Amygdala (tissue), 56 donors: ENCODE measurements around the gene TMEM11.

Experiments used
- DNase-seq, 56 donors: peaks; one replicate each; lab custom pipeline; 2025; lab: John Stamatoyannopoulos, UW

TMEM11 gene

GRCh38 chr17:21164216-21164615 is 49.7 kb downstream of the TMEM11 start:
- DNase-seq, result no peak

DNA sequence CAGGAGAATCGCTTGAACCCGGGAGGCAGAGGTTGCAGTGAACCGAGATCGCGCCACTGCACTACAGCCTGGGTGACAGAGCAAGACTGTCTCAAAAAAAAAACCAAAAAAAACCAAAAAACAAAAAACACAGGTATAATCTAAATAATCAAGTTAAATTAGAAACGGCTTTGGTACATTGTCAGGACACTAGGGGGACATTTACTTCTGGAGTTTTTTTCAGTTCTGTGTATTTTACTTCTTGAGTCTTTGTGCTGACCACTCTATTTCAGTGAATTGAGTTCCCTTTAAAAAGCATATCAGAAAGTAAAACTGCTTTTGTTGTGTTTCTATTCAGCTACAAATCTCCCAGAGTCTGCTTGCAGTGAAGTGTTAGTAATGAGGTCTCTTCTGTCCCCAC is 50.9 kb downstream of the TMEM11 start:
- no peak for DNase-seq

DNA sequence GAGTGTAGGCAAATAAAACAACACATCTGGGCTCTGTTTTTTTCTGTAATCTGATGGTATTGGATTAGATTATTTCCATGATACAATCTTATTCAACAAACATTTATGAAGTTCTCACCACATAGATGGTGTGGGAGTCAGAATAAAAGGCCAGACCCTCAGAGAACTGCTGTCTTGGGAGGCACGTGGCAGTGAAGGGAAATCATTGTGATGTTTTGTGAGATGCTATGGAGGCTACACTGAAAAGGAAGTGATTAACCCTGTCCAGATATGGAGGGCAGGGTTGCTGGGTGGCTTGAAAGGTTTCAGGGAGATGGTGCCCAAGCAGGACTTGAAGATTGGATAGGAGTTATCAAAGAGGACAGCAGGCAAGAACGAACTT is 51.6 kb downstream of the TMEM11 start:
- no peak for DNase-seq

DNA sequence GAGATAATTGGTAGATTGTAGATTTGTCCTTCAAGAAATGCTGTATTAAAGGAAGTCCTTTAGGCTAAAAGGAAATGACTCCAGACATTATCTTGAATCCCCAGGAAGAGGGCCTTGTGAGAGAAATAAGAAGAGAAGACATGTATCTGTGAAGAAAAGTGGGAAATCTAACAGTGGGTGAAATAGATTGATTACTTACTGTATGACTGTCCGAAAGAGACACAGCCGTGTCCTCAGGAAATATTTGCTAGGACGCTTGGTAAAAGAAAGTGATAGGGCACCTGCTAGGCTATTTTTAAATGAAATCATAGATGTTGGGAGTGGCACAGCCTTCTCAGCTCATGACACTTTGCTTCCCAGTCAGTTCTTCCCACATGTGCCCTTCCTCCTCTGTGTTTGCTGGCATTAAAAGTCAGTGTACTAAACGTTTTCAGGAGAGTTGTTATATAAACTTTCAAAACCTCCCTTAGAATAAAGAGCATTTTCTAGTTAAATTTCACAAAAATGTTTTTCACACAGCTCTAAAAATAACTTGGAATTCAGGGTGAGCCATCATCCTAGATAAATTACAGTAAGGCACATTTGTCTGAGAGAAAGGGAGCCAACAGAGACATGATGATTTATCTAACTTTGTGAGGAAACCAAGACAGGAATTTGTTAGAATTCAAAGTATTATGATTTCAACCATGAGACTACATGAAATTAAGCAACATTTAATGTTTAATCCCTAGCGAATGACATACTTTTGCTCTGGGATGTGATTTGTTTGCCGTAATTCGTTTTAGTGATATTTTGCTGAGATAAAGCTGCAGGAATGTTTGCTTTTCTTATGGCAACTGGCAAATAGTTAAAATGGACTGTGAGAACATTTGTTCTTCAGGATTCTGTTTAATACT is 52.2 kb downstream of the TMEM11 start:
- peak in 1 of 56 donors; percentile 10 for DNase-seq

DNA sequence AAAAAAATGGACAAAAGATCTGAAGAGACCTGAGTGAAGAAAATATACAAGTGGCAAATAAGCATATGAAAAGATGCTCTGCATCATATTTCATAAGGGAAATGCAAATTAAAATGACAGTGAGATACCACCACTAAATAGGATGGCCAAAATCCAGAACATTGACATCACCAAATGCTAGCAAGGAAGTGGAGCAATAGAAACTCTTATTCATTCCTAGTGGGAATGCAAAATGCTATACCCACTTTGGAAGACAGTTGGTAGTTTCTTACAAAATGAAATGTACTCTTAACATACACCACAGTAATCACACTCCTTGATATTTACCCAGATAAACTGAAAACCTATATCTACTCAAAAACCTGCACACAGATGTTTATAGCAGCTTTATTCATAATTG is 53.6 kb downstream of the TMEM11 start:
- no peak for DNase-seq

DNA sequence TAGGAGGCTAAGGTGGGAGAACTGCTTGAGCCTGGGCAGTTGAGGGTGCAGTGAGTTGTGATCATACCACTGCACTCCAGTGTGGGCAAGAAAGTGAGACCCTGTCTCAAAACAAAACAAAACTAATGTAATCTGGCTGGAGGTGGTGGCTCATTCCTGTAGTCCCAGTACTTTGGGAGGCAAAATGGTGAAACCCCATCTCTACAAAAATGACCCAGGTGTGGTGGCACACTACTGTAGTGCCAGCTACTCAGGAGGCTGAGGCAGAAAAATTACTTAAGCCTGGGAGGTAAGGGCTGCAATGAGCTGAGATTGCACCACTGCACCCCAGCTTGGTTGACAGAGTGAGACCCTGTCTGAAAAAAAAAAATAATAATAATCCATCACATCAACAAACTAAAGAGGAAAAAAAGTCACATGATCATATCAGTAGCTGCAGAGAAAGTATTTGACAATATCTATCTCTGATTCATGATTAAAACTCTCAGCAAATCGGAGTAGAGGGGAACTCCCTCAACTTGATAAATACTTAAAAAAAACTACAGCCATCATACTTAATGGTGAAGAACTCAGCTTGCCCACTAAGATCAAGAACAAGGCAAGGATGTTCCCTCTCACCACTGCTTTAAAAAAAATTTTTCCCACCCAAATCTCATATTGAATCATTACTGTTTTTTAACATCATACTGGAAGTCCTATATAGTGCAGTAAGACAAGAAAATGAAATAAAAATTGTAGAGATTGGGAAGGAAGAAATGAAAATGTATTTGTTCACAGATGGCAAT is 56.2 kb downstream of the TMEM11 start:
- no peak for DNase-seq

DNA sequence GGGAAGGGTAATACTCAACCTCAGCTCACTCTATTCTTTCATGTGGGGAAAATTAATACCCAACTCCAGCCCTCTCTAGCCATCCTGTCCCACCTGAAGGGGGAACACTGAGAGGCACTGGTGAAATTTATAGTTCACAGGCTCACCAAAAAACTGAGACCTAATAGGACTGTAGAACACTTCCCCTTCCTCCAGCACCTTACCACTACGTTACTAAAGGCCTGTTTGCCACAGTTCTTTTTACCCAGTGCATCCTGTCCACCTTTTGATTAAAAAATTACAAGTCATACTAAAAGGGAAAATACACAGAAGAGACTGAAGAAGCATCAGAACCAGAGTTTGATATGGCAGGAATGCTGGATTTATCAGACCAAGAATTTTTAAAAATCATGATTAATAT is 61.2 kb downstream of the TMEM11 start:
- no peak for DNase-seq

DNA sequence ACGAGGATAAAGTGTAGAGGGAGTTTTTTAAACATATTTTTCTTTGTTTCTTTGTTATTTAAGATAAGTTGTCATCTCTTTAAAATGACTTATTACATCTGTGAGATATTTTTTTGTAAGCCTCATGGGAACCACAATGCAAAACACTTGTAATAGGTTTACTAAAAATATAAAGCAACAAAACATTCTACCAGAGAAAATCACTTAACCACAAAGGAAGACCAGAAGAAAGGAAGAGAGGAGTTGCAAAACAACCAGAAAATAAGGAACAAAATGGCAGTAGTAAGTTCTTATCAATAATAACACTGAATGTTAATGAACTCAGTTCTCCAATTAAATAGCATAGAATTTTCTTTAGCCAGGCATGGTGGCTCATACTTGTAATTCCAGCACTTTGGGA is 64.3 kb downstream of the TMEM11 start:
- no peak for DNase-seq
